ENCODE results near the gene SVIP.

The SVIP gene

GRCh38 chr11:22787055-22787454 lies 42.5 kb downstream of the SVIP start:
- Histone ChIP-seq H3K4me2 (ENCODE audit: low read length) (no peak overlapping the region), H3K4me3 (ENCODE audit: low read length) (no peak overlapping the region)

GRCh38 chr11:22786475-22786874 lies 43.1 kb downstream of the SVIP start:
- no peaks in the 10 kb centered on the region for H3K9me2 ChIP-seq (replicated peaks; ENCODE audit: control insufficient read depth, low read length)
- H3K4me3 ChIP-seq (ENCODE audit: low read length) = no peak overlapping the region
- no peak overlapping the region for H3K4me2 ChIP-seq (ENCODE audit: low read length)
- H3K36me3 ChIP-seq (ENCODE audit: control insufficient read depth, low read length) = no peaks in the 10 kb centered on the region
- TF ChIP-seq CTCF (IDR thresholded peaks at IDR 0.05; ENCODE audit: low read depth, low read length, poor library complexity, severe bottlenecking) = no peak
- no peak for TF ChIP-seq EZH2phosphoT487 (IDR thresholded peaks at IDR 0.05; ENCODE audit: borderline replicate concordance, low read length)
- H3K4me1 ChIP-seq (ENCODE audit: control insufficient read depth, low read length) = no peaks in the 10 kb centered on the region; the same call in 1 of the 2 replicates
- H3K79me2 ChIP-seq (ENCODE audit: control insufficient read depth, low read length) = no peaks in the 10 kb centered on the region
- H3K9me3 ChIP-seq (ENCODE audit: control insufficient read depth, insufficient read depth, low read length) = no peaks in the 10 kb centered on the region
- H4K20me1 ChIP-seq (ENCODE audit: control insufficient read depth, insufficient read depth, low read depth, low read length) = no peaks in the 10 kb centered on the region
- H3F3A ChIP-seq (ENCODE audit: control insufficient read depth, insufficient read depth) = no peaks in the 10 kb centered on the region
- H3K27me3 ChIP-seq (ENCODE audit: control insufficient read depth, low read length) = no peaks in the 10 kb centered on the region; the same call in 1 of the 2 replicates
- H3K27ac ChIP-seq (ENCODE audit: low read depth, low read length) = no peak overlapping the region

More at GRCh38 chr11:22787055-22787454, 42.5 kb downstream of the SVIP start:
- Histone ChIP-seq H3K27ac (ENCODE audit: low read depth, low read length) (no peak overlapping the region), H3K79me2 (ENCODE audit: control insufficient read depth, low read length) (no peaks in the 10 kb centered on the region), H3K4me1 (ENCODE audit: control insufficient read depth, low read length) (no peaks in the 10 kb centered on the region), H3K9me2 (replicated peaks; ENCODE audit: control insufficient read depth, low read length) (no peaks in the 10 kb centered on the region), H3K27me3 (ENCODE audit: control insufficient read depth, low read length) (no peaks in the 10 kb centered on the region; the same call in 1 of the 2 replicates), H4K20me1 (ENCODE audit: control insufficient read depth, insufficient read depth, low read depth, low read length) (no peaks in the 10 kb centered on the region), H3K9me3 (ENCODE audit: control insufficient read depth, insufficient read depth, low read length) (no peaks in the 10 kb centered on the region), H3F3A (ENCODE audit: control insufficient read depth, insufficient read depth) (no peaks in the 10 kb centered on the region), H3K36me3 (ENCODE audit: control insufficient read depth, low read length) (no peaks in the 10 kb centered on the region)
- TF ChIP-seq CTCF (IDR thresholded peaks at IDR 0.05; ENCODE audit: low read depth, low read length, poor library complexity, severe bottlenecking) (no peak), EZH2phosphoT487 (IDR thresholded peaks at IDR 0.05; ENCODE audit: borderline replicate concordance, low read length) (no peak)

- Histone ChIP-seq H3K4me3 (ENCODE audit: low read length) (no peak overlapping the region), H3K4me1 (ENCODE audit: control insufficient read depth, low read length) (peaks cover 11% of the 10 kb centered on the region), H3F3A (ENCODE audit: control insufficient read depth, insufficient read depth) (no peaks in the 10 kb centered on the region), H3K27ac (ENCODE audit: low read depth, low read length) (no peak overlapping the region), H3K27me3 (ENCODE audit: control insufficient read depth, low read length) (no peaks in the 10 kb centered on the region; the same call in 1 of the 2 replicates), H3K36me3 (ENCODE audit: control insufficient read depth, low read length) (no peaks in the 10 kb centered on the region), H3K9me2 (replicated peaks; ENCODE audit: control insufficient read depth, low read length) (no peaks in the 10 kb centered on the region), H3K9me3 (ENCODE audit: control insufficient read depth, insufficient read depth, low read length) (no peaks in the 10 kb centered on the region), H4K20me1 (ENCODE audit: control insufficient read depth, insufficient read depth, low read depth, low read length) (no peaks in the 10 kb centered on the region), H3K79me2 (ENCODE audit: control insufficient read depth, low read length) (no peaks in the 10 kb centered on the region), H3K4me2 (ENCODE audit: low read length) (no peak overlapping the region)
- TF ChIP-seq CTCF (IDR thresholded peaks at IDR 0.05; ENCODE audit: low read depth, low read length, poor library complexity, severe bottlenecking) (no peak), EZH2phosphoT487 (IDR thresholded peaks at IDR 0.05; ENCODE audit: borderline replicate concordance, low read length) (no peak)
These were observed 44.4 kb downstream of the SVIP start for GRCh38 chr11:22785251-22785650.

Measured in DOHH2 (cell line).